ENCODE measurements around the gene SLC25A28.
"Not testable (repeated sequence)": the region's sequence is repeated elsewhere in the genome, so short reads cannot be mapped to it uniquely, and the experiment has no call there.

DNA sequence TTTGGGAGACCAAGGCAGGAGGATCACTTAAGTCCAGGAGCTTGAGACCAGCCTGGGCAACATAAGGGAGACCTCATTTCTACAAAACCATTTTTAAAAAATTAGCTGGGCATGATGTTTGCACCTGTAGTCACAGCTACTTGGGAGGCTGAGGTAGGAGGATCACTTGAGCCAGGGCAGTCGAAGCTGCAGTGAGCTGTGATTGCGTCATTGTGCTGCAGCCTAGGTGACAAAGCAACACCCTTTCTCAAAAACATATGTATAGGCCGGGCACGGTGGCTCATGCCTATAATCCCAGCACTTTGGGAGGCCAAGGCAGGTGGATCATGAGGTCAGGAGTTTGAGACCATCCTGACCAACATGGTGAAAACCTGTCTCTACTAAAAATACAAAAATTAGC is 23.5 kb downstream of the SLC25A28 start:
- TF ChIP-seq POLR2A, POLR2AphosphoS5, SPI1, TAF1, POU2F2 (IDR thresholded peaks at IDR 0.05; ENCODE audit: low read depth, low read length): not testable (repeated sequence)

Data from GM12891 (cell line).